ENCODE measurements around the gene CFAP99. TPM values are rescaled to one million over a fixed set of nuclear protein-coding genes. Genes with fewer than 3 reads are reported as not detected.

Gene CFAP99
- total RNA-seq, 6 experiments from 2014 or later: not detected

GRCh38 chr4:2446656-2447564, 28.2 kb downstream of the CFAP99 start:
- H3K36me3 Mint-ChIP-seq (ENCODE audit: low read depth): no peaks in the 10 kb centered on the region
- H3K4me3 Mint-ChIP-seq: no peak overlapping the region
- no peak for TF ChIP-seq CTCF (IDR thresholded peaks at IDR 0.05)
- no peaks in the 10 kb centered on the region for H3K9me3 Mint-ChIP-seq
- H3K27me3 Mint-ChIP-seq (ENCODE audit: insufficient read depth): peaks cover 8% of the 10 kb centered on the region
- DNase-seq: no peak
- H3K27ac Mint-ChIP-seq: no peak overlapping the region
- H3K4me1 Mint-ChIP-seq (ENCODE audit: low read depth): no peaks in the 10 kb centered on the region

GRCh38 chr4:2448589-2448988, 29.8 kb downstream of the CFAP99 start:
- H3K4me3 Mint-ChIP-seq: no peak overlapping the region
- peaks cover 13% of the 10 kb centered on the region for H3K27me3 Mint-ChIP-seq (ENCODE audit: insufficient read depth)
- no peaks in the 10 kb centered on the region for H3K9me3 Mint-ChIP-seq
- no peak overlapping the region for H3K27ac Mint-ChIP-seq
- TF ChIP-seq CTCF (IDR thresholded peaks at IDR 0.05): no peak
- H3K4me1 Mint-ChIP-seq (ENCODE audit: low read depth): no peaks in the 10 kb centered on the region
- no peaks in the 10 kb centered on the region for H3K36me3 Mint-ChIP-seq (ENCODE audit: low read depth)
- DNase-seq: no peak

GRCh38 chr4:2449051-2449450, 30.3 kb downstream of the CFAP99 start:
- Mint-ChIP-seq H3K36me3 (ENCODE audit: low read depth) (no peaks in the 10 kb centered on the region), H3K4me3 (no peak overlapping the region), H3K27me3 (ENCODE audit: insufficient read depth) (peaks cover 13% of the 10 kb centered on the region), H3K4me1 (ENCODE audit: low read depth) (no peaks in the 10 kb centered on the region), H3K27ac (no peak overlapping the region), H3K9me3 (no peaks in the 10 kb centered on the region)
- no peak for DNase-seq
- TF ChIP-seq CTCF (IDR thresholded peaks at IDR 0.05): no peak

- H3K9me3 Mint-ChIP-seq: no peaks in the 10 kb centered on the region
- no peak for TF ChIP-seq CTCF (IDR thresholded peaks at IDR 0.05)
- peaks cover 13% of the 10 kb centered on the region for H3K27me3 Mint-ChIP-seq (ENCODE audit: insufficient read depth)
- H3K4me1 Mint-ChIP-seq (ENCODE audit: low read depth): no peaks in the 10 kb centered on the region
- DNase-seq: no peak
- H3K4me3 Mint-ChIP-seq: no peak overlapping the region
- no peak overlapping the region for H3K27ac Mint-ChIP-seq
- H3K36me3 Mint-ChIP-seq (ENCODE audit: low read depth): no peaks in the 10 kb centered on the region
Observed at GRCh38 chr4:2449511-2450392, 31.0 kb downstream of the CFAP99 start.

GRCh38 chr4:2450394-2451035, 31.8 kb downstream of the CFAP99 start:
- Mint-ChIP-seq H3K4me3 (no peak overlapping the region), H3K4me1 (ENCODE audit: low read depth) (no peaks in the 10 kb centered on the region), H3K9me3 (no peaks in the 10 kb centered on the region), H3K27me3 (ENCODE audit: insufficient read depth) (peaks cover 13% of the 10 kb centered on the region), H3K27ac (no peak overlapping the region), H3K36me3 (ENCODE audit: low read depth) (no peaks in the 10 kb centered on the region)
- no peak for DNase-seq
- no peak for TF ChIP-seq CTCF (IDR thresholded peaks at IDR 0.05)
